Smooth muscle cell (in vitro differentiated cells): Measurements from ENCODE around the gene SCARB2. TPM values are rescaled to one million over a fixed set of nuclear protein-coding genes. Genes with fewer than 3 reads are reported as not detected.

ENCODE experiments used
- DNase-seq: peaks from one replicate; lab custom pipeline; 2025; ENCODE audit not compliant: unreplicated experiment; lab: John Stamatoyannopoulos, UW
- H2AFZ ChIP-seq: fragments of 200-600 bp; sonication (generic); 2 replicates; pipeline ENCODE4 v1.6.0; 2016; ENCODE audit warnings: antibody characterized with exemption, low read depth, mild to moderate bottlenecking
- H3F3A ChIP-seq: fragments of 200-600 bp; sonication (generic); 2 replicates; pipeline ENCODE4 v1.6.0; 2017; ENCODE audit warnings: antibody characterized with exemption, low read depth
- H3K27ac ChIP-seq: fragments of 200-600 bp; sonication (generic); 2 replicates; pipeline ENCODE4 v1.5.1; 2016; ENCODE audit warnings: low read depth, mild to moderate bottlenecking
- H3K27me3 ChIP-seq: fragments of 200-600 bp; sonication (generic); 2 replicates; pipeline ENCODE4 v1.6.1; 2016; ENCODE audit warnings: low read depth, mild to moderate bottlenecking
- H3K36me3 ChIP-seq: fragments of 200-600 bp; sonication (generic); 2 replicates; pipeline ENCODE4 v1.5.1; 2016; ENCODE audit warnings: low read depth
- H3K4me1 ChIP-seq: fragments of 200-600 bp; sonication (generic); 2 replicates; pipeline ENCODE4 v1.5.1; 2016; ENCODE audit warnings: low read depth
- H3K4me2 ChIP-seq: fragments of 200-600 bp; sonication (generic); 2 replicates; pipeline ENCODE4 v1.6.0; 2016; ENCODE audit warnings: mild to moderate bottlenecking
- H3K4me3 ChIP-seq: fragments of 200-600 bp; sonication (generic); 2 replicates; pipeline ENCODE4 v1.5.1; 2016; ENCODE audit warnings: mild to moderate bottlenecking
- H3K79me2 ChIP-seq: fragments of 200-600 bp; sonication (generic); 2 replicates; pipeline ENCODE4 v1.6.0; 2016; ENCODE audit warnings: low read depth, mild to moderate bottlenecking
- H3K9ac ChIP-seq: fragments of 200-600 bp; sonication (generic); 2 replicates; pipeline ENCODE4 v1.6.0; 2016; ENCODE audit warnings: low read depth
- H3K9me3 ChIP-seq: fragments of 200-600 bp; sonication (generic); replicated peaks from 2 replicates; pipeline ENCODE4 v1.5.1; 2016; ENCODE audit warnings: low read depth
- H4K20me1 ChIP-seq: fragments of 200-600 bp; sonication (generic); 2 replicates; pipeline ENCODE4 v1.6.0; 2016; ENCODE audit warnings: low read depth
- WGBS: methylation state at CpG from one replicate; pipeline ENCODE4 v1.1.7; 2016; ENCODE audit warnings: low lambda C conversion rate; 5-methylcytosine and 5-hydroxymethylcytosine counted together
- polyA plus RNA-seq: library from polyadenylated mRNA; unstranded; fragments of >200 nt; fragmentation: Nextera tagmentation; extraction: Ambion mirVana; gene quantifications from 2 replicates; pipeline ENCODE4 v1.2.1, GENCODE V29; 2016
- total RNA-seq: library from RNA; depleted of rRNA; stranded (reverse); fragments of >200 nt; gene quantifications from 2 replicates; pipeline ENCODE4 v1.2.3, GENCODE V29; 2014
- TF ChIP-seq, protein P1 (sequence below): fragments of 200-600 bp; sonication (generic); IDR thresholded peaks from 2 replicates; pipeline ENCODE4 v1.5.1; 2017; ENCODE audit warnings: borderline replicate concordance, mild to moderate bottlenecking, antibody characterized with exemption; ENCODE audit not compliant: insufficient read depth, poor library complexity, severe bottlenecking

Gene SCARB2
- total and polyA plus RNA-seq, 2 experiments from 2014 or later: 162 to 270 TPM

DNA sequence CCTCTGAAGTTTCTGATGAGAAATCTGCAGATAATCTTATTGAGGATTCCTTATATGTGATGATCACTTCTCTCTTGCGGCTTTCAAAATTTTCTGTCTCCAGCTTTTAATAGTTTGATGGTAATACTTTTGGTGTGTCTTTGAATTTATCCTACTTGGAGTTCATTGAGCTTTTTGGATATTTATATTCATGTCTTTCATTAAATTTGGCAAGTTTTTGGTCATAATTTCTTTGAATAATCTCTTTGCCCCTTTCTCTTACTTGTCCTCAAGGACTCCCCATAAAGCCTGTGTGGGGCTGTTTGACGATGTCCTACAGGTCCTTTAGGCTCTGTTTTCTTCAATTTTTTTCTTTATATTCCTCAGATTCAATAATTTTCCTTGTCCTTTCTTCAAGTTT lies 26.6 kb upstream of the SCARB2 start:
- Histone ChIP-seq H2AFZ (no peak overlapping the region), H4K20me1 (no peaks in the 10 kb centered on the region), H3K27me3 (no peaks in the 10 kb centered on the region), H3K79me2 (no peaks in the 10 kb centered on the region), H3K27ac (no peak overlapping the region), H3K4me1 (no peaks in the 10 kb centered on the region), H3K9ac (no peak overlapping the region), H3K9me3 (peaks cover 3% of the 10 kb centered on the region), H3K4me3 (no peak overlapping the region), H3K36me3 (no peaks in the 10 kb centered on the region), H3F3A (no peaks in the 10 kb centered on the region), H3K4me2 (no peak overlapping the region)
- TF ChIP-seq, protein P1, sequence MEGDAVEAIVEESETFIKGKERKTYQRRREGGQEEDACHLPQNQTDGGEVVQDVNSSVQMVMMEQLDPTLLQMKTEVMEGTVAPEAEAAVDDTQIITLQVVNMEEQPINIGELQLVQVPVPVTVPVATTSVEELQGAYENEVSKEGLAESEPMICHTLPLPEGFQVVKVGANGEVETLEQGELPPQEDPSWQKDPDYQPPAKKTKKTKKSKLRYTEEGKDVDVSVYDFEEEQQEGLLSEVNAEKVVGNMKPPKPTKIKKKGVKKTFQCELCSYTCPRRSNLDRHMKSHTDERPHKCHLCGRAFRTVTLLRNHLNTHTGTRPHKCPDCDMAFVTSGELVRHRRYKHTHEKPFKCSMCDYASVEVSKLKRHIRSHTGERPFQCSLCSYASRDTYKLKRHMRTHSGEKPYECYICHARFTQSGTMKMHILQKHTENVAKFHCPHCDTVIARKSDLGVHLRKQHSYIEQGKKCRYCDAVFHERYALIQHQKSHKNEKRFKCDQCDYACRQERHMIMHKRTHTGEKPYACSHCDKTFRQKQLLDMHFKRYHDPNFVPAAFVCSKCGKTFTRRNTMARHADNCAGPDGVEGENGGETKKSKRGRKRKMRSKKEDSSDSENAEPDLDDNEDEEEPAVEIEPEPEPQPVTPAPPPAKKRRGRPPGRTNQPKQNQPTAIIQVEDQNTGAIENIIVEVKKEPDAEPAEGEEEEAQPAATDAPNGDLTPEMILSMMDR: no peak
- WGBS: 91% methylated on average over 2 of the region's 2 CpGs
- DNase-seq: no peak

DNA sequence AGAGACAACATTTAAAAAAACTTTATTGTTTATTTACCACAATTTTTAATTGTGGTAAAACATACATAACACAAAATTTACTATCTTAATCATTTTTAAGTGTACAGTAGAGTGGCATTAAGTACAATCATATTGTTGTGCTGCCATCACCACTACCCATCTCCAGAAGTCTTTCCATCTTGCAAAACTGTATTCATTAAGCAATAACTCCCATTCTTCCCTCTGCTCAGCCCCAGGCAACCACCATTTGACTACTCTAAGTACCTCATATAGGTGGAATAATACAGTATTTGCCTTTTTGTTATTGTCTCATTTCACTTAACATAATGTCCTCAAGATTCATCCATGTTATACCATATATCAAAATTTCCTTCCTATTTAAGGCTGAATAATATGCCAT lies 25.1 kb upstream of the SCARB2 start:
- Histone ChIP-seq H3K79me2 (no peaks in the 10 kb centered on the region), H3K4me2 (no peak overlapping the region), H2AFZ (no peak overlapping the region), H3K4me3 (no peak overlapping the region), H3K9ac (no peak overlapping the region), H3K4me1 (no peaks in the 10 kb centered on the region), H3K36me3 (no peaks in the 10 kb centered on the region), H3K9me3 (peaks cover 3% of the 10 kb centered on the region), H3F3A (no peaks in the 10 kb centered on the region), H3K27ac (no peak overlapping the region), H4K20me1 (no peaks in the 10 kb centered on the region), H3K27me3 (no peaks in the 10 kb centered on the region)
- DNase-seq: no peak
- TF ChIP-seq, protein P1: no peak

DNA sequence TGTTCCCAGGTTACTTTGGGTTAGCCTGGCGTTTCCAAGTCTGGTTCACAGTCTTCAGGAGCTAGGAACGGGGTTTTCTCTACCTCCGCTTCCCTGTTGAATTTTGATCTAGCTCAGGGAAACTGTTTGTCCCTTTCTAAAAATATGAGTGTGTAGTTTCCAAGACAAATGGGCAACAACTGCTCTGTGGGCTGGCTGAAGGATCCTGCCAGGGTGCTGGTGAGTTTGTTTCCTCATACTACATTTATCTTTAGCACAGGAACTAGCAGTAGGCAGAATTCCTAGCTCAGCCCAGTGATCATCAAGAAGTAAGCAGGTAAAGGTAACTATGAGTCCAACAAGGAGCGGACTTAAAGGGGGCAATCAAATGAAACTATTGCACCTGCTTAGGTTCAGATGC lies 24.6 kb upstream of the SCARB2 start:
- WGBS: 92% methylated on average over 4 of the region's 4 CpGs
- TF ChIP-seq, protein P1: no peak
- no peak overlapping the region for H3K27ac ChIP-seq

DNA sequence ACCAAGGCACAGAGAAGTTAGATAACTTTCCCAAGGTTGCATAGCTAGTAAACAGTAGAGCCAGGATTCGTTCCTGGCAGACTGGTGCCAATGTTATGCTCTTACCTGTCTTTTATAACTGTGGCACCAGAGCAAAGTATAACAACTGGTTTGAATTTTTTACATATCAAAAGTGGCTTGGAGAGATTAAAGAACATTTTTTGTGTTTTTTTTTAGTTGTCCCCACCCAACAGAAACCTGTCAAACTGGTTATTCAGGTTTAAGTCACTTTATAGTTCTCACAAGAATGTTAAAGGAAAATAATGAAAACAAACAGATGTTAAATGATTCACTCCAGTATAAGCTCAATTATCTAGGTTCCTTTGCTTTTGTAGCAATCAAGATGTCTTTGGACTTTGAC lies 22.3 kb upstream of the SCARB2 start:
- 34% methylated on average over 1 of the region's 1 CpG for WGBS
- H3K9me3 ChIP-seq: peaks cover 3% of the 10 kb centered on the region
- H3K4me1 ChIP-seq: no peaks in the 10 kb centered on the region
- H3K27ac ChIP-seq: peak overlapping the region; percentile 35
- H3F3A ChIP-seq: no peaks in the 10 kb centered on the region
- no peaks in the 10 kb centered on the region for H3K79me2 ChIP-seq
- H3K4me2 ChIP-seq: no peak overlapping the region
- TF ChIP-seq, protein P1: no peak
- DNase-seq: no peak
- no peak overlapping the region for H2AFZ ChIP-seq
- H3K4me3 ChIP-seq: no peak overlapping the region
- no peak overlapping the region for H3K9ac ChIP-seq
- no peaks in the 10 kb centered on the region for H3K36me3 ChIP-seq
- H3K27me3 ChIP-seq: no peaks in the 10 kb centered on the region
- H4K20me1 ChIP-seq: no peaks in the 10 kb centered on the region

More for the DNA sequence above, 24.6 kb upstream of the SCARB2 start:
- Histone ChIP-seq H2AFZ (no peak overlapping the region), H3K9me3 (peaks cover 3% of the 10 kb centered on the region), H4K20me1 (no peaks in the 10 kb centered on the region), H3K27me3 (no peaks in the 10 kb centered on the region), H3K9ac (no peak overlapping the region), H3K79me2 (no peaks in the 10 kb centered on the region), H3K36me3 (no peaks in the 10 kb centered on the region), H3K4me3 (no peak overlapping the region), H3F3A (no peaks in the 10 kb centered on the region), H3K4me1 (no peaks in the 10 kb centered on the region), H3K4me2 (no peak overlapping the region)
- DNase-seq: no peak
